Tibial nerve (tissue), 4 donors: ENCODE measurements around the gene MAP3K4.

ENCODE experiments used
- EP300 ChIP-seq, 2 donors: sonication (generic); formaldehyde crosslinking; IDR thresholded peaks; one replicate each; pipeline ENCODE4 v1.6.1; 2017; ENCODE audit warnings: antibody characterized with exemption in 2 of 2, mild to moderate bottlenecking in 1 of 2
- POLR2A ChIP-seq, 2 donors: fragments of 450-650 bp; IDR thresholded peaks; one replicate each; pipeline ENCODE4 v1.6.1; 2017; ENCODE audit warnings: antibody characterized with exemption in 2 of 2, mild to moderate bottlenecking in 2 of 2, moderate library complexity in 2 of 2
- TF ChIP-seq, protein P1 (sequence below), 5 experiments: fragments of 200-600 bp in 3 of 5; fragments of 450-650 bp in 2 of 5; sonication (generic) in 3 of 5; IDR thresholded peaks; one replicate each; pipeline ENCODE4 v1.5.1; 2016 to 2019; ENCODE audit warnings: antibody characterized with exemption in 5 of 5, mild to moderate bottlenecking in 3 of 5, moderate library complexity in 2 of 5

DNA sequence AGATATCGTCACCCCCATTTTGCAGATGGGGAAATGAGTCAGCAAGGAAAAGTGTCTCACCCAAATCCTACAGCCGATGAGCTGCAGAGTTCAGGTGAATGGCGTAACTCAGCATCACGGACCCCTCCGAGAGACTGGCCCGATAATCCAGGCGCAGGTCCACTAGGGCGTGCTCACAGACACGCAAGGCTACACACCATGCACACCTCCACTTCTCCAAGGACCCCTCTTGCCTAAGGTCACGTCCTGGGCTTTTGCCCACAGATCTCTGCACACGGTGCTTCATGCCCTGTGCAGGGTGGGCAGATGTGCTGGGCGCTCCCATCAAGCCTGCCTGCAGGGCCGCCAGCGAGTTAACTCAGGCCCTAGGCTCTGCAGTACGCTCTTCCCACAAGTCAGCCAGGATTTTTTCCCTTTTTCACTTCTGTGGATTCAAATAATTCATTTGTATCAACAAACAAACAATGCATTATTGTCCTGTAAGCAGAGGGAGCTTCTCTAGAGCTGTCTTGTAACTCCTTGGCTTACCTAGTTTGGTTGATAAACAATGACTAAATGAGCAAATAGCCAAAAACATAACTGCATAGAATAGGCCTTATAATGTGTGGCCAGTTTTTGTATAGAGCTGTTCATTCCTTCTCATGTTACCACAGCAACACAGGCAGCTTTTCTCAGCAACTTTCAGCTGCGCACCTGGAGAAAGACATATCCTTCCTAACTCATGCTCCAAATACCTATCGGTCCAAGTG lies 143.2 kb downstream of the MAP3K4 start:
- TF ChIP-seq POLR2A (IDR thresholded peaks at IDR 0.05) (no peak), EP300 (IDR thresholded peaks at IDR 0.05) (no peak)
- TF ChIP-seq, protein P1, sequence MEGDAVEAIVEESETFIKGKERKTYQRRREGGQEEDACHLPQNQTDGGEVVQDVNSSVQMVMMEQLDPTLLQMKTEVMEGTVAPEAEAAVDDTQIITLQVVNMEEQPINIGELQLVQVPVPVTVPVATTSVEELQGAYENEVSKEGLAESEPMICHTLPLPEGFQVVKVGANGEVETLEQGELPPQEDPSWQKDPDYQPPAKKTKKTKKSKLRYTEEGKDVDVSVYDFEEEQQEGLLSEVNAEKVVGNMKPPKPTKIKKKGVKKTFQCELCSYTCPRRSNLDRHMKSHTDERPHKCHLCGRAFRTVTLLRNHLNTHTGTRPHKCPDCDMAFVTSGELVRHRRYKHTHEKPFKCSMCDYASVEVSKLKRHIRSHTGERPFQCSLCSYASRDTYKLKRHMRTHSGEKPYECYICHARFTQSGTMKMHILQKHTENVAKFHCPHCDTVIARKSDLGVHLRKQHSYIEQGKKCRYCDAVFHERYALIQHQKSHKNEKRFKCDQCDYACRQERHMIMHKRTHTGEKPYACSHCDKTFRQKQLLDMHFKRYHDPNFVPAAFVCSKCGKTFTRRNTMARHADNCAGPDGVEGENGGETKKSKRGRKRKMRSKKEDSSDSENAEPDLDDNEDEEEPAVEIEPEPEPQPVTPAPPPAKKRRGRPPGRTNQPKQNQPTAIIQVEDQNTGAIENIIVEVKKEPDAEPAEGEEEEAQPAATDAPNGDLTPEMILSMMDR (IDR thresholded peaks at IDR 0.05): no peak
